Measurements from ENCODE around the gene HNRNPLL.

The HNRNPLL gene

GRCh38 chr2:38523728-38524437 lies 78.8 kb downstream of the HNRNPLL start:
- DNase-seq, result no peak

DNA sequence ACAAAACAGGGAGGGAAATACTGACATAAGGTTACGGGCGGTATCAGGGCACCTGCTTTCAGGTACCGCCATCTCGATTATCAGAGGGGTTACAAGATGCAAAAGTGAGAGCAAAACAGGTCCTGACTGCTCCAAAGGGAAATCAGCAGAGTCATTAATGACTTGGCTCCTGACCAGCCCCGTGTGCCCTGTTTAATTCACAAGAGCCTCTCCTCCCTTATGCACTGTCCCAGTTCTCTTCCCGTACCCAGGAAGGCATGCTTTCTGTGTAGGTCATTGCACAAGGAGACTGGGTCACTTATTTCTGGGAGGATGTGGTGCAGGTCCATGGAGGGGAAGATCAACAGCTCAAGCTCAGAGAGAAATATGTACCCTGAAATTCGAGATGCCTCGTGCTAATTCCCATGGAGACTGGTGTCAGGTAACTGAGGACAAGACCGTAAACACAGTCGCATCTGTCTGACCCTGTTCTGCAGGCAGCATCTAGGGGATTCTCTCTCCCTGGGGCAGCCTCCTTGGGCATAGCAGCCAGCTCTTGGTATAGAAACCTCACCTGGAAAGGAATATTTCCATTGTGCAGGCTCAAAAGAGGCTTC lies 79.9 kb downstream of the HNRNPLL start:
- DNase-seq, result no peak

GRCh38 chr2:38521835-38522234 lies 80.9 kb downstream of the HNRNPLL start:
- no peak for DNase-seq

- no peak for DNase-seq
Measured at GRCh38 chr2:38517284-38517683, 85.4 kb downstream of the HNRNPLL start.

DNA sequence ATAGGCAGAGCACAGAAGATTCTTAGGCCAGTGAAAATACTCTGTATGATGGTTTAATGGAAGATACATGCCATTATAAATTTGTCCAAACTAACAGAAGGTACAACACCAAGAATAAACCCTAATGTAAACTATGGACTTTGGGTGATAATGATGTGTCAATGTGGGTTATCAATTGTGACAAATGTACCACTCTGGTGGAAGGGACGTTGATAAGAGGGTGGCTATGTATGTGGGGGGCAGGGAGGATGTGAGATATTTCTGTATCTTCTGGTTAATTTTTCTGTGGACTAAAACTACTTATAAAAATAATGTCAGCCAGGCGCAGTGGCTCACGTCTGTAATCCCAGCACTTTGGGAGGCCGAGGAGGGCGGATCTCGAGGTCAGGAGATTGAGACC lies 86.2 kb downstream of the HNRNPLL start:
- DNase-seq, result no peak

- no peak for DNase-seq
Measured at GRCh38 chr2:38516122-38516521, 86.6 kb downstream of the HNRNPLL start.

DNA sequence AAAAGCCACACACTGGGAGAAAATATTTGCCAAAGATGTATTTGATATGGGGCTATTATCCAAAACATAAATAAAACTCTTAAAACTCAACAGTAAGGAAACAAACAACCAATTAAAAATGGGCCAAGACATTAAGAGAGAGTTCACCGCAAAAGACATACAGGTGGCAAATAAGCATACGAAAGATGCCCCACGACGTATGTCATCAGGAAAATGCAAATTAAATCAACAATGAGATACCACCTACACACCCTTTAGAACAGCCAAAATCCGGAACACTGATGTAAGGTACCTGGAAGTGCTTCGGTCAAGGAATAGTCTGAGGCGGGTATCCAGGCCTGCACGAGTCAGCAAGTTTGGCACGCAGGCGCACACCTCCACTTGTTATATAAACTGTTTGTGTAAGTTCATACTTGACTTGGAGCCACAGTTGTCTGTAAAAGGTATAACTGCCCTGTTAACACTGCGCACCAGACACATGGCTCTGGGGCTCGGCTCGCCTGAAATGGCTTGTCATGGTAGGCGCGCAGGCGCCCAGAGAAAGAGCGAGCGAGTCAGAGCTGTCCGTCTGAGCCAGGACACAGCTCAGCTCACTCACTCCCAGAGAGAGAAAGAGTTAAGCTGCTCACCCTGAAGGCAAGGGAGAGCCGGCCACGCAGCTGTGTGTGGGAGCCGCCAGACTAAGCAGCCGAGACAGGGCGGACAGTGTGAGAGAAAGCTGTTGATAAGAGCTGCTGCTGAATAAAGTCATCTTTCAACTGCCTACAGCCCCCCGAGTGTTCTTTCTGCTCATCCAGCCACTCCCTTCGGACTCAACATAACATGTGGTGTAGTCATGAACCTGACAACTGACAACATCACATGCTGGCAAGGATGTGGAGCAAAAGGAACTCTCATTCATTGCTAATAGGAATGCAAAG lies 87.3 kb downstream of the HNRNPLL start:
- DNase-seq, result no peak

GRCh38 chr2:38514603-38515154 lies 88.0 kb downstream of the HNRNPLL start:
- DNase-seq, result no peak

DNA sequence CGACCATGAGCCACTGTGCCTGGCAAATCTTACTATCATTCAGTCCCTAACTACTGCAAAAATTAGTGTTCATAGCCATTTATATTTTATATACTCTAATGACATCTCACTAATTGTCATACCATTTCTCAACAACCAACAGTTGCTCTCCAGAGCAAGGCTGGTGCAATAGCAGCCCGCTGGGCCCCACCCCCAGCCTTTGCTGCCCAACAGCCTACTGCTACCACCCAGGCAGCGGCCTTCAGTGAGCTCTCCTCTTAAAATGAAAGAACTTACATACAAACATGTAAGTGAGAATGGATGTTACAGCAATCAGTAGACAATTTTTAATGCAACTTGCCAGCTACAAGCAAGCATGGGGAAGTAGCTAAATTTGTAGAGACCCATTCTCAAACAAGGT lies 90.5 kb downstream of the HNRNPLL start:
- no peak for DNase-seq
